Bronchial epithelial cell (primary cell): ENCODE data around the gene WDR75. TPM values are rescaled to one million over a fixed set of nuclear protein-coding genes. Genes with fewer than 3 reads are reported as not detected.

Source experiments
- DNase-seq: peaks from one replicate; pipeline ENCODE4 v3.0.0-alpha.2; 2010; ENCODE audit warnings: low read depth
- FAIRE-seq: peaks from 2 replicates; lab custom pipeline; 2011; peaks lifted over from hg19 to GRCh38; lab: Jason Lieb, UNC
- H3K27me3 ChIP-seq: 2 replicates; pipeline ENCODE4 v1.5.1; 2011; ENCODE audit warnings: low read length; ENCODE audit not compliant: control insufficient read depth, insufficient read depth
- H3K36me3 ChIP-seq: 2 replicates; pipeline ENCODE4 v1.5.1; 2011; ENCODE audit warnings: low read length; ENCODE audit not compliant: control insufficient read depth, insufficient read depth
- H3K4me3 ChIP-seq: 2 replicates; pipeline ENCODE4 v1.5.1; 2011; ENCODE audit warnings: mild to moderate bottlenecking, low read depth, low read length, control low read depth
- CTCF ChIP-seq: IDR thresholded peaks from 2 replicates; pipeline ENCODE4 v1.5.1; 2011; ENCODE audit warnings: mild to moderate bottlenecking, moderate library complexity, low read length, control low read depth, inconsistent platforms; ENCODE audit not compliant: insufficient read depth, severe bottlenecking
- total RNA-seq: library from RNA; depleted of rRNA; stranded (reverse); fragments of >200 nt; gene quantifications from 2 replicates; pipeline ENCODE4 v1.2.1, GENCODE V29; 2014

WDR75 gene
- total RNA-seq, 1 donor from 2014 or later: 41.1 TPM

- Histone ChIP-seq H3K4me3 (no peak overlapping the region), H3K27me3 (no peaks in the 10 kb centered on the region), H3K36me3 (no peaks in the 10 kb centered on the region)
- FAIRE-seq (no peak), DNase-seq (no peak)
- TF ChIP-seq CTCF: no peak
Measured at GRCh38 chr2:189517847-189518535, 76.7 kb downstream of the WDR75 start.

DNA sequence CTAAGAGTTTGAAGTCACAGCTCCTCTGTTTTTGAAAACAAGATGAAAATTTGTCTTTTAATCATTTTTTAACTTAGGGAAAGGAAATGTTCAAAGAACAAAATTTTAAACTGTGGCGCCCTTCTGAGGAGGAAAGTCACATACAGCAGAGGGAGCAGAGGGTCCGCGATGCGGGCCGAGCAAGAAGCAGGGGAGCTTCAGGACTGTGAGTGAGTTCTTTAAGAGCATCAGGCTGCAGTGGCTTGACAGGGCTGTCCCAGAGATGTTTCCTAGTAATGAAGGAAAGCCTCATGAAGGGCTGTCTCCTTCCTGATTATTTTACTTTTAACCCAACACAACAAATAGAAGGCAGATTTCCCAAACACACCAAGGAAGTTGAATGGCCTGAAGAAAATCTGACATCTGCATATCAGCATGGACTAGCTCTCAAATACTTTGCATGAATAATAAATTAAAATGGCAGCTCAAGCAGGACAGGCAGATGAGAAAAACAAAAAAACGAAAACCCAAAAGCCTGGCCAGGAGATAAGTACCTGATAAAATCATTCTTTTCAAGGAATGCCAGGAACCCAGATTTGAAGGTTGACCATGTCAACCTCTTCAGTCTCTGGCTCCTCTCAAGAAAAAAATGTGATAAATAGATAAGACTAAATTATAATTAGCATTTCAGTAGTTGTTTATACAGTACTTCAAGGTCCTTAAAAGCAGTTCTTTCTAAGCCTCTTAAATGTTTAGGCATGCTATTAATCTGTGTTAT, 78.5 kb downstream of the WDR75 start:
- FAIRE-seq: no peak
- H3K4me3 ChIP-seq: no peak overlapping the region
- no peak for DNase-seq
- TF ChIP-seq CTCF: no peak
- H3K27me3 ChIP-seq: no peaks in the 10 kb centered on the region
- H3K36me3 ChIP-seq: no peaks in the 10 kb centered on the region

DNA sequence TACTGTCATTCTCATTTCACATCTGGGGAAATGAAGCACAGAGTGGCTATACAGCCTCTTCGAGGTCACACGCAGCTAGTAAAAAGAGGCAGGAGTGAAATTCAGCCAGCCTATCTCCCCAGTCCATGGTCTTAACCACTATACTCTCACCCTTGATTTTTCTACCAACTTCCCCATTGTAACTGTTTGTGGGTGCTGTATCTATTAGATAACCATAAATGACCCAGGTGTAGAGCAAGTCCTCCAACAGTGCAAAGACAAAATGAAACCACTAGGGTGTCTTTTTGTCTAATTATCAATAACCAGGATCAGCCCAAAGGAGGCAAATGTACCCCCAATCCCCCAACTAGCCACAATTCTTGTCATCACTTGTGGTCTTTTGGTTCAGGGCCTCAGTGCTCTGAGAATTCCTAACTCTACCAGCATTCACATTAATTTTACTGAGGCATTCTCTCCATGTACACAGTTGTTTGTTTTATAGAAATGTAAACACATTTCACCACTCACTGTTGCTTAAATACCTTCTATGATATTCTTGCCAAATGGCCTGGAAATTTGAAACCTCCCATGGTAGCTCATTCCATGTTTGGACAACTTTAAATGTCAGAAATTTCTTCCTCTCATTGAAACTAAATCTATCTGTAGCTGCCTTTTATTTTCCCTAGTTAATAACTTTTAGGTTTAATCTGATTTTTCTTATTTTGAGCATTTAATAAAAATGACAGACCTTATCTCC, 80.6 kb downstream of the WDR75 start:
- peak; percentile 12 for DNase-seq

DNA sequence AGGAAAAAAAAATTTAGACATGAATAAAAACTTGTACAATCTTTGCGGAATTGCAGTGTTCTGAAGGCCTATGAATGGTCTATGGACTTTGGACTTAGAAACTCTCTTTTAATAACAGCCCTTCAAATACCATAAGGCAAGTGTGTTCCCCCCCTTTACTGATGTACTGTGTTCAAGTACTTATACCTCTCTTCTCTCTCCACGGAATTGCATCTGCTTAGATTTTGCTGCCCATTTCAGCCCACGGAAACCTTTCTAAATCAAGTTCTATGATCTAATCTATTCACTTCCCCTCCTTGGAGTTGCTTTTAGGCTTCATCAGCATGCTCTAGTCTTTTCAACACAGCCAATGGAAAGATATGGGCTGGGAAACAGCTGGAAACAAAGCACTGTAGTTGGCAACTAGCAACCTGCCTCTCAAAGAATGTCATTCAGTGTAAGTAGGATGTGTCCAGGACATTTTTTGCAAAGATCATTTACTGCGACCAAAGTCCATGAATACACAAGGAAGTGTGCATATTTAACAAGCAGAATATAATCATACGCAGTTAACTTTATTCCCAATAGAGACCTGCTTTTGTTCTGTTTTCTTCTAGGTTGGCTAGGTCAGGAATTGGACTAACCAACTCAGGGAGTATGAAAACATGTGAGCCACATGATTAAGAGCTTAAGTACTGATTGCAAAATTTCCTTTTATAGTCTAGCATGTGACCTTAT, 81.3 kb downstream of the WDR75 start:
- no peak for TF ChIP-seq CTCF
- Histone ChIP-seq H3K36me3 (no peaks in the 10 kb centered on the region), H3K4me3 (no peak overlapping the region), H3K27me3 (no peaks in the 10 kb centered on the region)
- FAIRE-seq (no peak), DNase-seq (peak; percentile 8)

More for the DNA sequence above, 80.6 kb downstream of the WDR75 start:
- H3K36me3 ChIP-seq: no peaks in the 10 kb centered on the region
- no peak overlapping the region for H3K4me3 ChIP-seq
- no peaks in the 10 kb centered on the region for H3K27me3 ChIP-seq
- FAIRE-seq: no peak
- TF ChIP-seq CTCF: no peak

DNA sequence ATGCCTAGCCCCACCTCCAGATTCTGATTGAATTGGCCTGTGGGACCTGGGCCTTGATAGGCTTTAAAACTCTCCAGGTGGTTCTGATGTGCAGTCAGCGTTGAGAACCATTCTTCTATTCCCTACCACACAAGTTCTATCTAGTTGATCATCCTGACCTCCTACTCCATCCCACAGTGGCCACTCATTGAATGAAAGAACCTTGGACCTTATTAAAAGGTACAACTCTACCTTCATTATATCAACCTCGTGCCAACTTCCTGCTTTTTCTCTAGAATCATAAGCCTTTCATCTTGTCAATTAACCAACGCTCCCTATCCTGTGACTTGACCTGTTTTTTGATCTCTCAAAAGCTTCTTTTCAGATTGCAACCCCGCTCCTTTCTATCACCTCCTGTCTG, 83.5 kb downstream of the WDR75 start:
- no peak for FAIRE-seq
- TF ChIP-seq CTCF: no peak
- no peaks in the 10 kb centered on the region for H3K36me3 ChIP-seq
- H3K27me3 ChIP-seq: no peaks in the 10 kb centered on the region
- no peak overlapping the region for H3K4me3 ChIP-seq
- no peak for DNase-seq

Other genes starting within 250 kb of the WDR75 start
- gene SLC40A1, start 139.3 kb downstream of the WDR75 start, total RNA-seq: 1.0 and 1.1 TPM in 2 replicates
- gene ASNSD1, start 220.0 kb downstream of the WDR75 start, total RNA-seq: 30.3 and 36.6 TPM in 2 replicates
- gene ANKAR, start 233.2 kb downstream of the WDR75 start, total RNA-seq: 2.1 and 3.7 TPM in 2 replicates